ENCODE data around the gene TSKU. TPM values are rescaled to one million over a fixed set of nuclear protein-coding genes. Genes with fewer than 3 reads are reported as not detected.
A peak's percentile ranks its signal among the peaks of the same experiment; 100 is the strongest.

Gene TSKU
- total and polyA plus RNA-seq, 9 of the 15 experiments (the other 6 are each of a cell fraction or from before 2014, with no cell fraction given), result 0.60 to 11.9 (median 8.4) TPM

- 0 out of 2 replicates have a peak, but pooled peaks have one; percentile 47 for TF ChIP-seq ARID3A (IDR thresholded peaks at IDR 0.05; ENCODE audit: borderline replicate concordance, low read depth, low read length)
- peak; percentile 47 for TF ChIP-seq ZBTB2 (IDR thresholded peaks at IDR 0.05)
- no peak for TF ChIP-seq ARID4B (CRISPR knock-in tag; IDR thresholded peaks at IDR 0.05)
- no peak for TF ChIP-seq HNRNPK (IDR thresholded peaks at IDR 0.05; ENCODE audit: low read depth, low read length, poor library complexity, severe bottlenecking)
- TF ChIP-seq CEBPG (CRISPR knock-in tag; IDR thresholded peaks at IDR 0.05), result no peak
- 0 out of 4 replicates have a peak, but pooled peaks of 1 of the 2 experiments have one; percentile 19 for TF ChIP-seq CEBPG (tag; conservative IDR thresholded peaks at IDR 0.05 in 1 of 2, IDR thresholded peaks at IDR 0.05 in 1 of 2)
- TF ChIP-seq ZNF212 (CRISPR knock-in tag; IDR thresholded peaks at IDR 0.05), result no peak
- TF ChIP-seq, protein P1, sequence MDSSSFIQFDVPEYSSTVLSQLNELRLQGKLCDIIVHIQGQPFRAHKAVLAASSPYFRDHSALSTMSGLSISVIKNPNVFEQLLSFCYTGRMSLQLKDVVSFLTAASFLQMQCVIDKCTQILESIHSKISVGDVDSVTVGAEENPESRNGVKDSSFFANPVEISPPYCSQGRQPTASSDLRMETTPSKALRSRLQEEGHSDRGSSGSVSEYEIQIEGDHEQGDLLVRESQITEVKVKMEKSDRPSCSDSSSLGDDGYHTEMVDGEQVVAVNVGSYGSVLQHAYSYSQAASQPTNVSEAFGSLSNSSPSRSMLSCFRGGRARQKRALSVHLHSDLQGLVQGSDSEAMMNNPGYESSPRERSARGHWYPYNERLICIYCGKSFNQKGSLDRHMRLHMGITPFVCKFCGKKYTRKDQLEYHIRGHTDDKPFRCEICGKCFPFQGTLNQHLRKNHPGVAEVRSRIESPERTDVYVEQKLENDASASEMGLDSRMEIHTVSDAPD (CRISPR knock-in tag; IDR thresholded peaks at IDR 0.05), result no peak
- peak; percentile 74 for TF ChIP-seq SMARCA4 (IDR thresholded peaks at IDR 0.05)
- no peak for TF ChIP-seq ZNF277 (CRISPR knock-in tag; IDR thresholded peaks at IDR 0.05; ENCODE audit: borderline replicate concordance)
- TF ChIP-seq, protein P2, sequence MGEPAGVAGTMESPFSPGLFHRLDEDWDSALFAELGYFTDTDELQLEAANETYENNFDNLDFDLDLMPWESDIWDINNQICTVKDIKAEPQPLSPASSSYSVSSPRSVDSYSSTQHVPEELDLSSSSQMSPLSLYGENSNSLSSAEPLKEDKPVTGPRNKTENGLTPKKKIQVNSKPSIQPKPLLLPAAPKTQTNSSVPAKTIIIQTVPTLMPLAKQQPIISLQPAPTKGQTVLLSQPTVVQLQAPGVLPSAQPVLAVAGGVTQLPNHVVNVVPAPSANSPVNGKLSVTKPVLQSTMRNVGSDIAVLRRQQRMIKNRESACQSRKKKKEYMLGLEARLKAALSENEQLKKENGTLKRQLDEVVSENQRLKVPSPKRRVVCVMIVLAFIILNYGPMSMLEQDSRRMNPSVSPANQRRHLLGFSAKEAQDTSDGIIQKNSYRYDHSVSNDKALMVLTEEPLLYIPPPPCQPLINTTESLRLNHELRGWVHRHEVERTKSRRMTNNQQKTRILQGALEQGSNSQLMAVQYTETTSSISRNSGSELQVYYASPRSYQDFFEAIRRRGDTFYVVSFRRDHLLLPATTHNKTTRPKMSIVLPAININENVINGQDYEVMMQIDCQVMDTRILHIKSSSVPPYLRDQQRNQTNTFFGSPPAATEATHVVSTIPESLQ (CRISPR knock-in tag; IDR thresholded peaks at IDR 0.05), result no peak
- peak; percentile 1 for TF ChIP-seq JUND (IDR thresholded peaks at IDR 0.05; ENCODE audit: borderline replicate concordance, low read depth, low read length)
- TF ChIP-seq JUND (tag; IDR thresholded peaks at IDR 0.05; ENCODE audit: borderline replicate concordance, low read depth, low read length), result peak; percentile 81; the same call in 2 of the 3 replicates
Measured at GRCh38 chr11:76824083-76824939, 41.2 kb downstream of the TSKU start (continued).

Data from K562 (cell line).